Liver (tissue), 3 donors: ENCODE measurements around the gene RAPGEF4.

Experiments used
- ATF3 ChIP-seq: IDR thresholded peaks from 2 replicates; pipeline ENCODE4 v1.6.1; 2016; ENCODE audit warnings: antibody characterized with exemption
- CTCF ChIP-seq: fragments of 150-350 bp; IDR thresholded peaks from 2 replicates; pipeline ENCODE4 v1.5.1; 2017; ENCODE audit warnings: improper control_type of control experiment, low read depth, low read length; ENCODE audit not compliant: missing input control
- FOXA1 ChIP-seq: IDR thresholded peaks from 2 replicates; pipeline ENCODE4 v1.6.1; 2016; ENCODE audit warnings: antibody characterized with exemption
- GABPA ChIP-seq, 2 donors: IDR thresholded peaks in 1 of 2; conservative IDR thresholded peaks in 1 of 2; 2 replicates each; pipeline ENCODE4 v1.6.1; 2016; ENCODE audit warnings: antibody characterized with exemption in 2 of 2, mild to moderate bottlenecking in 1 of 2, moderate library complexity in 1 of 2
- HNF4A ChIP-seq, 2 donors: conservative IDR thresholded peaks; 2 replicates each; pipeline ENCODE4 v1.6.1; 2016; ENCODE audit warnings: antibody characterized with exemption in 2 of 2, mild to moderate bottlenecking in 2 of 2
- HNF4G ChIP-seq: IDR thresholded peaks from 2 replicates; pipeline ENCODE4 v1.6.1; 2016; ENCODE audit warnings: antibody characterized with exemption
- JUND ChIP-seq, 2 donors: IDR thresholded peaks; 2 replicates each; pipeline ENCODE4 v1.6.1; 2016; ENCODE audit warnings: antibody characterized with exemption in 2 of 2
- RAD21 ChIP-seq, 2 donors: IDR thresholded peaks; 2 replicates each; pipeline ENCODE4 v1.6.1; 2016; ENCODE audit warnings: antibody characterized with exemption in 2 of 2, mild to moderate bottlenecking in 2 of 2
- SP1 ChIP-seq: IDR thresholded peaks from 2 replicates; pipeline ENCODE4 v1.6.1; 2018; ENCODE audit warnings: antibody characterized with exemption, mild to moderate bottlenecking
- TAF1 ChIP-seq: conservative IDR thresholded peaks from 2 replicates; pipeline ENCODE4 v1.6.1; 2016; ENCODE audit warnings: antibody characterized with exemption, mild to moderate bottlenecking
- donor health status: healthy.
- donor health status: healthy.

GRCh38 chr2:172819943-172820342 is 84.3 kb downstream of the RAPGEF4 start:
- TF ChIP-seq CTCF (no peak), JUND (IDR thresholded peaks at IDR 0.05) (no peak), FOXA1 (no peak), RAD21 (IDR thresholded peaks at IDR 0.05) (no peak), HNF4G (no peak), SP1 (no peak), TAF1 (no peak), ATF3 (no peak), GABPA (IDR thresholded peaks at IDR 0.05 in 1 of 2, conservative IDR thresholded peaks at IDR 0.05 in 1 of 2) (no peak), HNF4A (conservative IDR thresholded peaks at IDR 0.05) (no peak)
